Activated gamma-delta T cell treated with Interleukin-2 at 50 U/mL for 16 hours (primary cell): Measurements from ENCODE around the gene SGMS1.
"Not testable (repeated sequence)": the region's sequence is repeated elsewhere in the genome, so short reads cannot be mapped to it uniquely, and the experiment has no call there.

Source experiments
- DNase-seq: peaks from one replicate; pipeline ENCODE4 v3.0.0-alpha.2; 2020

Gene SGMS1

GRCh38 chr10:50579491-50580261 lies 44.1 kb downstream of the SGMS1 start:
- DNase-seq: no peak

GRCh38 chr10:50578949-50579348 lies 44.8 kb downstream of the SGMS1 start:
- DNase-seq: no peak

DNA sequence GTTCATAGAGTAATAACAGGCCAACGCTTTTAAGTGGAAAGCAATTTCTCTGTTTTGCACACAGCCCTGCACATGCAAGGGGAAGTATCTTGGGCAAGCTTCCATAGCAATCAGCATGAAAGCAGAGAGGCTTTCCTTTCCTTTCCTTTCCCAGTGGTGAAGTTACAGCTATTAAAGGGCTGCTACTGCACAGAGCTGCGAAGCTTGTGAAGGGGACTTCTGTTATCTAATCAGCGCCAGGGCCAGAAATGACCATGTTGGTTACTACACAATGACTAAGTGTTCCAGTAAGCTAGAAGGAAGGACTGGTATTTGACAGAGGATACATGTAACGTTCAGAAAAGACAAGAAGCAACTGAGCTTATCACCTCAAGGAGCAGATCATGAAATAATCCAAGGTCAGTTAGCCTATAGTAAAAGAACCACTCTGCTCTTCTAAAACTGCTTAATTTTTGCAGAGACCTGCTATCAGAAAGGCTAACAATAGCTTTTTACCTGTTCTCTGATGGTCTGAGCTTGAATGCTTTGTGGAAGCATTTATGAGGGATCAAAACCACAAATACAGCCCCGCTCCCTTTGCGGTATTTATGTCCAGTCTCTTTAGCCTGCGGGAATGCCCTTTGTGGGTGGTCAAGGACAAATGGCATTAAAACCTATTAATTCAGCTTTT lies 45.9 kb downstream of the SGMS1 start:
- no peak for DNase-seq

DNA sequence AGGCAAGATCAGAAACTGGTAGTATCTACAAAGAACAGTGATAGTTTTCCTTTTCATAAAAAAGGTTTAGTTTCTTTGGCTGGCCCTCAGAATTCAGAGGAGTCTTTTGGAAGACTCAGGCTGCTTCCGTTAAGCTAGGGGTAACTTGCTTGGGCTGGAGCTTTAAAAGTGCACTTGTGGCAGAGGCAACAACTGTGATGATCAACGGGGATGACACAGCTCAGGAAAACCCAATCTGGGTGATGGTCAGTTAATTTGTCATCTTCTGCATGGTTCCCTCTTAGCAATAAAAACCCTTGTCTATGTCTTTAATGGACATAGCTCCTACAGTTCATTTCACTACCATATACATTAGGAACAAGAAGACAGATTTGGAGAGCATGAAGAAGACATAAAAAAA lies 46.7 kb downstream of the SGMS1 start:
- DNase-seq: no peak

DNA sequence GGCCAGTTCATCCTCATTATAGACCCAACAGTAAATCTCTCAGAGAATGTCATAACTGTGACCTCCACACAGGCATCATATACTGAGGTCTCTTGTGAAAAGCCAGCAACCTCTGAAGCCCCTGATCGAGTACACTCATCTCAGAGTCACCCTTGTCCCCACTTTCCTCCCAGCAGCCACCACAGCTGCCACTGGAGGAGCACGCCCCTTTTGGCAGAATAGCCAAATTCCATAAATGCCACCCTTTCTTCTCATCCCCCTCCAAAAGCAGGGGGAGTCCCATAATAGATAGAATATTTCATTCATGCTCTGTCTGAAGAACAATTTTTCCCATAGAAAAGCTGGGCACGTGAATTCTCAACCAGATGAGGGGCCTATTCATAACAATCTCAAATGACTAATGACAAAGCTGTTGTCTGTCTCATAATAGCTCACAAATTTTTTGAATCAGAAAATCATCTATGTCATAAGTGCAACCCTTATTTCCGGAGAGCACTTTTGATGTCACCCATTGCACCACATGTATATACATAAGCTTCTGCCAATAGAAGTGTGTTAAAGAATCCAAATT lies 47.4 kb downstream of the SGMS1 start:
- DNase-seq: no peak

GRCh38 chr10:50575477-50576244 lies 48.1 kb downstream of the SGMS1 start:
- DNase-seq: no peak

DNA sequence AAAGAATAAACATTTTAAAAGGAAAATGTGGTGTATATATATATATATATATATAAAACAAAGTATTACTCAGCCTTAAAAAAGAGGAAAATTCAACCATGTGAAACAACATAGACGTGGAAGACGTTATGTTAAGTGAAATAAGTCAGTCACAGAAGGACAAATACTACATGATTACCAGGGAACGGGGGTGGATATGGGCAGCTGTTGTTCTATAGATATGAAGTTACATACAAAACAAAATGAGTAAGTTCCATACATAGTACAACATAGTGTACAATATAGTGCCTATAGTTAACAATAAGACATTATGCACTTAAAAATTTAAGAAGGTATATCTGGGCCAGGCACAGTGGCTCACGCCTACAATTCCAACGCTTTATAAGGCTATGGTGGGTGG lies 48.8 kb downstream of the SGMS1 start:
- DNase-seq: no peak

DNA sequence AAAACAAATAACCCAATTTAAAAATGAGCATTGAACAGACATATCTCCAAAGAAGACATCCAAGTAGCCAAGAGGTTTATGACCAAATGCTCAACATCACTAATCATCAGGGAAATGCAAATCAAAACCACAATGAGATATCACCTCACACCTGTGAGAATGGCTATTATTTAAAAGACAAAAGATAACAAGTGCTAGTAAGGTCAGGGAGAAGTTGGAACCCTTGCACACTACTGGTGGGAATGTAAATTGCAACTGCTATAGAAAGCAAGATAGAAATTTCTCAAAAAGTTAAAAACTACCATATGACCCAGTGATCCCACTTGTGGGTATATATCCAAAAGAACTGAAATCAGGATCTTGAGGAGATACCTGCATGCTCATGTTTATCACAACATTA lies 49.5 kb downstream of the SGMS1 start:
- DNase-seq: no peak

GRCh38 chr10:50572017-50572491 lies 51.7 kb downstream of the SGMS1 start:
- no peak for DNase-seq

- DNase-seq: not testable (repeated sequence)
Observed at GRCh38 chr10:50568750-50569149, 55.0 kb downstream of the SGMS1 start.

DNA sequence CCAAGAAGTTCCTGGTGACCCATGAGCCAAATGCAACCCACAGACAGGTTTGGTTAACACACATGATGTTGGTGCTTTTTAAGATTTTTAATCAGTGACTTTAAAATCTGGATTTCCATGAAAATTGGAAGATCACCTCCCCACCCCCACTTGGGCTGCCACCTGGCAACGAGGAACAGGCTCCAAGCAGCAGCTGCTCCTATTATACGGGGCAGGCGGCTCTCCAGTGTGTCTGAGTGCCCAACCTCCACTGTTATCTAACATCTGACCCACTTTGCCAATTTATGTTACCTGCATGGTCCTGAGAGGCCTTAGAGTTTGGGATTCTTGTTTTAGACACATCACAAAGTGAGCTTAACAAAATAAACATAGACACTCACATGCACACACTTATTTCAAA lies 56.4 kb downstream of the SGMS1 start:
- DNase-seq: no peak

- DNase-seq: no peak
Observed at GRCh38 chr10:50566150-50566549, 57.6 kb downstream of the SGMS1 start.

- DNase-seq: no peak
Observed at GRCh38 chr10:50565301-50566083, 58.3 kb downstream of the SGMS1 start.

DNA sequence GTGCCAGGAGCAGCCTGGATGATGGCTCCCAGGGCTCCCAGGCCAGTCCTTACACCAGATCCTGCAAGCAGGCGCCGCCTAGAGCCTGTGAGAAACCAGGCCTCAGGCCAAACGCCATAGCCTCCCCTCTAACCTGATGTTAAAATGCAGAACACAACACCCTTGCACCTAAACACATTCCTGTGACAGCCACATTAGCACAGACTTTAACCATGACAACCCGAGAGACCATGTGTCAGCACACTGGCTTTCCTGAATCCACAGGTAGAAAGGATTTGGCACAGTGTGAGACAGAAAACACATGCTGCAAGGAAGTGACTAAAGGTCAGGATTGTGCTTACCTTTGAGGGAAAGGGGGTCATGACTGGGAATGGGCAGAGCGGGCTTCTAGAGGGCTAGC lies 59.9 kb downstream of the SGMS1 start:
- DNase-seq: no peak

DNA sequence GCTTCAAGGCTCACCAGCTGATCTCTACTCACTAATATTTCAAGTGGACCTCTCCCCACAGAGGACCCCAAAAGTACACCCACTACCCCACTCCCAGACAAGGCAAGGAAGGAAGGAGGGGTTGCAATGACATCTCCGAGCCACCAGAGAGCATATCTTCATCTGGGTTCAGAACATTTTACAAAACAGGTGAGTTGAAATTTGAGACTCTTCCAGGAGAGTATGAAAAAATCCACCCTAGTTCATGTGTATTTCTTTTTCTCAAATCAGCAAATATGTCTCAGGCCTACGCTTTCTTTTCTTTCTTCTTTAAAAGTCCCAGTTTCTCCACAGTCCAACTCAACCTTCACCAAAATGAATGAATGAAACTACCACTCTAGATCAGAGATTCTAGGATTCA lies 61.9 kb downstream of the SGMS1 start:
- no peak for DNase-seq

GRCh38 chr10:50561266-50561665 lies 62.5 kb downstream of the SGMS1 start:
- DNase-seq: no peak

GRCh38 chr10:50560370-50560769 lies 63.4 kb downstream of the SGMS1 start:
- no peak for DNase-seq

GRCh38 chr10:50558371-50558770 lies 65.4 kb downstream of the SGMS1 start:
- no peak for DNase-seq

- no peak for DNase-seq
Observed at GRCh38 chr10:50557130-50557682, 66.5 kb downstream of the SGMS1 start.

DNA sequence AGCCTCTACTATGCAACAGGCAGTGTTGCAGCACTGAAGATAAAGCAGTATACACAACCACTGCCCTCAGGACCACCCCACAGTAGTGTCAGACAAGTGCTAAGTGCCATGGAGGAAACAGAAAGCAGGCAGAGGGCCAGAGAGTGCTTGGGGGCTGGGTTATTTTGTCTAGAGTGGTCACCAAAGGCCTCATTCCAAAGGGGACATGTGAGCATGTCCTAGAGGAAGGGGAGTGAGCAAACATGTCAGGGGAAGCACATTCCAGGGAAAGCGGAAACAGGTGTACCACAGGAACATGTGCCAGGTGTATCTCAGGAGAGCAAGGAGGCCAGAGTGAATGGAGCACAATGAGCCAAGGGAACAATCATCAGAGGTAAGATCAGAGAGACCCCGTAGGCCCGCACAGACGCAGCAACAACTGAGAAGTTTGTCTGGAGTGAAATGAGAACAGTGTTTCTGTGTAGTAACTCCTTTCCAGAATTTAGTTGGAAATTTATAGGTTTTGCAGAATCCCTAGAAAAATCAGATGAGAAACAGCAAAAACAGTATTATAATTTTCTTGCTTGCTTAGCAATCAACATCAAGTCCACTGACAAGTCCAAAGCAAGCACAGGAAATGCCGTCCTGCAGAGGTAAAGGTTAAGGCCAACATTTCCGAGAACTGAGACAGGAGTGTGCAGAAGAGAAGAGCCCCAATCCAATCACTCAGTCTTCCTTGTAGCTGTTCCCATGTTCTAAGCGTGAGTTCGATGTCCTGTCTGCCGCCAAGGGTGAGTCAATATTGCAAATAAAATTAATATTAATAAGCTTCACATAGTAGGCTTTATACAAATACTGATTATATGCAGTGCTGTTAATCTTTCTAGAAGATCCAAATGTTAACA lies 67.3 kb downstream of the SGMS1 start:
- no peak for DNase-seq

DNA sequence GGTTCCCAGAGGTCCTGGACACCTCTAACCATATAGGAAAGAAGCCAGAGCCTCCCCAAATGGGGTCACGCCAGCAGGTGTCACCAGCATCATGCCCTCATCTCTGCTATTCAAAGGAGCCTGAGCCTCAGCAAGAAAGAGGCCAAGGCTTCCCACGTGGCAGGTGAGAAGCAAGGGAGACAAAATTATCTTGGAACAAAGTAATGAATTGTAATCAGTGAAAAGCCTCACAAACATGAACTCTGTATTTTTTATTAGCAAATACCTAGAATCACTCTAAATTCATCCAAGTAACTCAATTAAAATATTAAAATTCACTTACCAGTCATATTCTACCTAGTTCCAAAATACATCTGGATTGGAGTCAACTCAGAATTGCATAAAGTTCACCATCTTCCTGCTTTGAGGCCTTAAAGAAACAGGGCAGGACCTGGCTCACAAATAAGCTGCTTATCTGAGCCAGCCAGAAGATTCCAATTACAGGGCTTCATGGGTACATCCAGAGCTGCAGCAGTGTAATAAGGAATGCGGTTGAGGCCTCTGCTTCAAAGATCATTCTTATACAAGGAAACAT lies 68.7 kb downstream of the SGMS1 start:
- DNase-seq: no peak
